ENCODE measurements around the gene NT5C2. TPM values are rescaled to one million over a fixed set of nuclear protein-coding genes. Genes with fewer than 3 reads are reported as not detected.
A peak's percentile ranks its signal among the peaks of the same experiment; 100 is the strongest.

The NT5C2 gene
- polyA plus RNA-seq, 1 of the 3 experiments (the other 2 are of a cell fraction): 29.6 TPM

- 0% methylated on average over 39 of the region's 62 CpGs for WGBS (ENCODE audit: low lambda C conversion rate)
- no peaks in the 10 kb centered on the region for H3K9me3 ChIP-seq
- TF ChIP-seq YY1 (IDR thresholded peaks at IDR 0.05; ENCODE audit: low read depth) (no peak), RAD21 (IDR thresholded peaks at IDR 0.05; ENCODE audit: low read length) (no peak), POLR2AphosphoS5 (IDR thresholded peaks at IDR 0.05; ENCODE audit: low read depth, low read length) (0 out of 2 replicates have a peak, but pooled peaks have one; percentile 13), CHD2 (IDR thresholded peaks at IDR 0.05; ENCODE audit: low read length, partially characterized antibody) (peak; percentile 49), ELF1 (IDR thresholded peaks at IDR 0.05) (peak; percentile 65; the same call in 1 of the 2 replicates), USF1 (IDR thresholded peaks at IDR 0.05; ENCODE audit: borderline replicate concordance, low read depth) (no peak), FOXJ3 (CRISPR knock-in tag; IDR thresholded peaks at IDR 0.05) (no peak), REST (IDR thresholded peaks at IDR 0.05; ENCODE audit: low read depth, low read length) (peak; percentile 35; the same call in 1 of the 2 replicates), TAF1 (IDR thresholded peaks at IDR 0.05; ENCODE audit: borderline replicate concordance, low read depth, low read length) (peak; percentile 36; the same call in 1 of the 2 replicates), SIN3A (IDR thresholded peaks at IDR 0.05; ENCODE audit: borderline replicate concordance, low read depth, low read length) (peak; percentile 24; the same call in 1 of the 2 replicates), USF2 (IDR thresholded peaks at IDR 0.05; ENCODE audit: borderline replicate concordance, low read depth, low read length) (no peak), PBX3 (IDR thresholded peaks at IDR 0.05) (no peak), MXI1 (IDR thresholded peaks at IDR 0.05; ENCODE audit: low read depth, low read length) (peak; percentile 87), GABPA (IDR thresholded peaks at IDR 0.05; ENCODE audit: low read depth) (peak; percentile 63)
- H3K4me3 ChIP-seq (ENCODE audit: low read depth in 2 of 2, low read length in 1 of 2): peak overlapping the region; percentile 77 to 89
- H3K9ac ChIP-seq: peak overlapping the region; percentile 96
- peaks cover 53% of the 10 kb centered on the region for H3K79me2 ChIP-seq (ENCODE audit: insufficient read depth)
- CTCF ChIA-PET: interaction anchor here (0.6 to 2.6 kb wide), 5 partner anchors 13 to 275 kb away, joined by 3 to 8 read pairs (median 4); partner anchors contain the start of gene CNNM2
- H4K20me1 ChIP-seq (ENCODE audit: insufficient read depth): peaks cover 27% of the 10 kb centered on the region
- peaks cover 8 to 9% of the 10 kb centered on the region in 2 experiments; a peak in 2 of 4 replicates for H3K4me1 ChIP-seq (ENCODE audit: control insufficient read depth in 1 of 2, insufficient read depth in 2 of 2, low read depth in 1 of 2, low read length in 1 of 2)
- DNase-seq: peak; percentile 67
- peaks cover 3% of the 10 kb centered on the region for H3F3A ChIP-seq (replicated peaks; ENCODE audit: insufficient read depth)
- POLR2A ChIA-PET: interaction anchor here (0.5 to 2.2 kb wide), 6 partner anchors 24 to 397 kb away, joined by 3 to 19 read pairs (median 3); partner anchors contain the start of genes CNNM2 and INA
- peak overlapping the region; percentile 89 for H3K4me2 ChIP-seq
- H3K27me3 ChIP-seq (ENCODE audit: insufficient read depth): no peaks in the 10 kb centered on the region
- peak overlapping the region; percentile 91 for H3K27ac ChIP-seq (ENCODE audit: low read depth in 2 of 2, low read length in 1 of 2)
- peaks cover 0 to 2% of the 10 kb centered on the region in 2 experiments for H3K36me3 ChIP-seq (replicated peaks in 1 of 2; ENCODE audit: control insufficient read depth in 1 of 2, insufficient read depth in 2 of 2, low read length in 1 of 2)
- no peaks in the 10 kb centered on the region for H3K9me2 ChIP-seq
- peak overlapping the region; percentile 39 for H2AFZ ChIP-seq (ENCODE audit: low read depth)
Observed at GRCh38 chr10:103192451-103193106, 493 bp downstream of the NT5C2 start.

Measured in SK-N-SH (cell line).